A549 (cell line): Measurements from ENCODE around the gene FAM78B. TPM values are rescaled to one million over a fixed set of nuclear protein-coding genes. Genes with fewer than 3 reads are reported as not detected.

ENCODE experiments used
- ATAC-seq, 2 experiments: fragments of 200-7000 bp in 1 of 2; fragments of >200 bp in 1 of 2; cut with Nextera tagmentation in 1 of 2; cut with Tn5 transposase in 1 of 2; 3 replicates each; pipeline versions ENCODE4 v1.8.0 to v1.9.1; 2018 to 2020; ENCODE audit warnings: mild to moderate bottlenecking in 1 of 2, moderate library complexity in 1 of 2
- CTCF ChIA-PET: fragments of 300-600 bp; sonication (Branson Sonifier 250); formaldehyde crosslinking; extraction: SDS; loops from one replicate; lab custom pipeline; 2021; ENCODE audit warnings: antibody characterized with exemption, inconsistent platforms; lab: Yijun Ruan, JAX
- POLR2A ChIA-PET: fragments of 350-600 bp; formaldehyde crosslinking; extraction: SDS; loops from one replicate; lab custom pipeline; 2021; ENCODE audit warnings: antibody characterized with exemption, inconsistent platforms; lab: Yijun Ruan, JAX
- DNase-seq, 2 experiments: peaks; one replicate each; pipeline versions ENCODE4 v3.0.0 to v3.0.0-alpha.2; 2011 to 2016; ENCODE audit warnings: low read depth in 1 of 2, low spot score in 1 of 2
- FAIRE-seq: peaks from 2 replicates; lab custom pipeline; 2011; peaks lifted over from hg19 to GRCh38; lab: Jason Lieb, UNC
- H3K27ac ChIP-seq, 2 experiments: fragments of >200 bp; sonication (Bioruptor Twin); formaldehyde crosslinking; 3 replicates each; pipeline ENCODE4 v1.5.1; 2016 to 2017
- H3K4me1 ChIP-seq: fragments of >200 bp; sonication (Bioruptor Twin); formaldehyde crosslinking; 3 replicates; pipeline ENCODE4 v1.6.1; 2016
- H3K4me2 ChIP-seq: fragments of >200 bp; sonication (Bioruptor Twin); formaldehyde crosslinking; 3 replicates; pipeline ENCODE4 v1.6.1; 2016
- H3K4me3 ChIP-seq: fragments of >200 bp; sonication (Bioruptor Twin); formaldehyde crosslinking; 3 replicates; pipeline ENCODE4 v1.5.1; 2016
- H3K9me3 ChIP-seq: fragments of >200 bp; sonication (Bioruptor Twin); formaldehyde crosslinking; 3 replicates; pipeline ENCODE4 v1.6.1; 2016
- ATOH8 ChIP-seq: fragments of 250-450 bp; sonication (Bioruptor Pico); IDR thresholded peaks from 2 replicates; pipeline ENCODE4 v1.5.0; 2020; ENCODE audit warnings: low read depth, mild to moderate bottlenecking, moderate library complexity
- BHLHE40 ChIP-seq: IDR thresholded peaks from 2 replicates; pipeline ENCODE4 v1.6.1; 2012; ENCODE audit warnings: low read depth, low read length, inconsistent platforms
- CBX2 ChIP-seq: fragments of 200-600 bp; sonication (generic); IDR thresholded peaks from 2 replicates; pipeline ENCODE4 v1.6.1; 2016; ENCODE audit warnings: low read depth, mild to moderate bottlenecking, borderline replicate concordance
- CBX8 ChIP-seq: fragments of 200-600 bp; sonication (generic); IDR thresholded peaks from 2 replicates; pipeline ENCODE4 v1.6.1; 2016
- CTCF ChIP-seq: fragments of >200 bp; sonication (Bioruptor Twin); formaldehyde crosslinking; IDR thresholded peaks from 3 replicates; pipeline ENCODE4 v1.5.1; 2016
- EHF ChIP-seq: fragments of 250-450 bp; sonication (Bioruptor Pico); IDR thresholded peaks from 2 replicates; pipeline ENCODE4 v1.5.0; 2020; ENCODE audit warnings: mild to moderate bottlenecking
- EP300 ChIP-seq, 2 experiments: fragments of >200 bp; sonication (Bioruptor Twin); formaldehyde crosslinking; IDR thresholded peaks; 2 replicates in 1 of 2; 3 replicates in 1 of 2; pipeline ENCODE4 v1.6.1; 2016 to 2017
- FOSL2 ChIP-seq, 2 experiments: fragments of 450-650 bp in 1 of 2; fragments of >200 bp in 1 of 2; sonication (Bioruptor Twin) in 1 of 2; formaldehyde crosslinking; IDR thresholded peaks; 2 replicates each; pipeline versions ENCODE4 v1.5.0 to v1.6.1; 2016 to 2020; ENCODE audit warnings: mild to moderate bottlenecking in 1 of 2, moderate library complexity in 1 of 2
- HEYL ChIP-seq: fragments of 250-450 bp; sonication (Bioruptor Pico); IDR thresholded peaks from 2 replicates; pipeline ENCODE4 v1.8.0; 2021; ENCODE audit warnings: mild to moderate bottlenecking, moderate library complexity
- HOXB5 ChIP-seq: fragments of 250-450 bp; sonication (Bioruptor Pico); IDR thresholded peaks from 2 replicates; pipeline ENCODE4 v1.5.0; 2020; ENCODE audit warnings: mild to moderate bottlenecking, moderate library complexity
- KDM1A ChIP-seq: fragments of 200-600 bp; sonication (generic); IDR thresholded peaks from 2 replicates; pipeline ENCODE4 v1.6.1; 2016; ENCODE audit warnings: low read depth, mild to moderate bottlenecking
- KDM5A ChIP-seq: fragments of 200-600 bp; sonication (generic); IDR thresholded peaks from 2 replicates; pipeline ENCODE4 v1.6.1; 2016; ENCODE audit warnings: antibody characterized with exemption, mild to moderate bottlenecking
- MAX ChIP-seq: IDR thresholded peaks from 2 replicates; pipeline ENCODE4 v1.6.1; 2012
- MYC ChIP-seq: IDR thresholded peaks from 2 replicates; pipeline ENCODE4 v1.6.1; 2012; ENCODE audit warnings: mild to moderate bottlenecking, inconsistent platforms, low read length, improper control_type of control experiment, borderline replicate concordance
- PHF8 ChIP-seq: fragments of 200-600 bp; sonication (generic); IDR thresholded peaks from 2 replicates; pipeline ENCODE4 v1.6.1; 2016; ENCODE audit warnings: low read depth, mild to moderate bottlenecking, antibody characterized with exemption, moderate library complexity, borderline replicate concordance
- POLR2AphosphoS2 ChIP-seq: conservative IDR thresholded peaks from 2 replicates; pipeline ENCODE4 v1.6.1; 2012; ENCODE audit warnings: low read length, improper control_type of control experiment, inconsistent platforms
- RARB ChIP-seq: fragments of 250-450 bp; sonication (Bioruptor Pico); IDR thresholded peaks from 2 replicates; pipeline ENCODE4 v1.8.0; 2021; ENCODE audit warnings: mild to moderate bottlenecking, moderate library complexity
- RCOR1 ChIP-seq: fragments of 150-350 bp; IDR thresholded peaks from 2 replicates; pipeline ENCODE4 v1.6.1; 2014; ENCODE audit warnings: antibody characterized with exemption, low read length, low read depth
- RFX5 ChIP-seq: fragments of 450-650 bp; IDR thresholded peaks from 2 replicates; pipeline ENCODE4 v1.7.1; 2014; ENCODE audit warnings: antibody characterized with exemption, mild to moderate bottlenecking, moderate library complexity
- ZNF302 ChIP-seq: fragments of 250-450 bp; sonication (Bioruptor Pico); IDR thresholded peaks from 2 replicates; pipeline ENCODE4 v1.9.0; 2021; ENCODE audit warnings: inconsistent platforms, mild to moderate bottlenecking, moderate library complexity
- ZSCAN20 ChIP-seq: fragments of 250-450 bp; sonication (Bioruptor Pico); IDR thresholded peaks from 2 replicates; pipeline ENCODE4 v1.8.0; 2022; ENCODE audit warnings: mild to moderate bottlenecking, moderate library complexity
- WGBS: methylation state at CpG from one replicate; pipeline ENCODE4 v1.1.6; 2017; ENCODE audit errors: missing lambda C conversion rate; 5-methylcytosine and 5-hydroxymethylcytosine counted together
- polyA plus RNA-seq, 4 experiments: library from polyadenylated mRNA; depleted of rRNA in 3 of 4; stranded (reverse); fragments of >200 nt; fragmentation: RNase III in 1 of 4; extraction: RNeasy Plus Mini Kit Qiagen cat#74134 plus additional on column Dnase treatment in 1 of 4; gene quantifications; 2 replicates in 3 of 4; 3 replicates in 1 of 4; pipeline ENCODE4 v1.2.3, GENCODE V29; 2011 to 2017
- TF ChIP-seq, protein P1 (sequence below): fragments of 250-450 bp; sonication (Bioruptor Pico); IDR thresholded peaks from 2 replicates; pipeline ENCODE4 v1.5.0; 2021; ENCODE audit warnings: mild to moderate bottlenecking, moderate library complexity, borderline replicate concordance
- TF ChIP-seq, protein P2 (sequence below): fragments of 150-350 bp; IDR thresholded peaks from 2 replicates; pipeline ENCODE4 v1.6.1; 2014; ENCODE audit warnings: low read depth, mild to moderate bottlenecking, low read length
- TF ChIP-seq, protein P3 (sequence below): fragments of >200 bp; sonication (Bioruptor Twin); formaldehyde crosslinking; IDR thresholded peaks from 2 replicates; pipeline ENCODE4 v1.6.1; 2016

Gene FAM78B
- polyA plus RNA-seq, 2 of the 4 experiments (the other 2 are of a cell fraction), result 0.13 to 0.34 TPM

GRCh38 chr1:166116026-166116425, 50.8 kb downstream of the FAM78B start:
- no peak overlapping the region for H3K27ac ChIP-seq
- DNase-seq (no peak), ATAC-seq (no peak), FAIRE-seq (no peak)
- ChIA-PET POLR2A (no interaction called here), CTCF (no interaction called here)
- H3K4me1 ChIP-seq, result no peaks in the 10 kb centered on the region
- TF ChIP-seq ZSCAN20 (CRISPR knock-in tag) (no peak), PHF8 (no peak), MYC (no peak), HEYL (CRISPR knock-in tag) (no peak), KDM5A (no peak), CBX8 (no peak), EP300 (IDR thresholded peaks at IDR 0.05) (no peak), ZNF302 (CRISPR knock-in tag) (no peak), POLR2AphosphoS2 (no peak), HOXB5 (CRISPR knock-in tag) (no peak), ATOH8 (no peak), RARB (CRISPR knock-in tag) (no peak), RFX5 (no peak), CTCF (no peak)
- TF ChIP-seq, protein P1, sequence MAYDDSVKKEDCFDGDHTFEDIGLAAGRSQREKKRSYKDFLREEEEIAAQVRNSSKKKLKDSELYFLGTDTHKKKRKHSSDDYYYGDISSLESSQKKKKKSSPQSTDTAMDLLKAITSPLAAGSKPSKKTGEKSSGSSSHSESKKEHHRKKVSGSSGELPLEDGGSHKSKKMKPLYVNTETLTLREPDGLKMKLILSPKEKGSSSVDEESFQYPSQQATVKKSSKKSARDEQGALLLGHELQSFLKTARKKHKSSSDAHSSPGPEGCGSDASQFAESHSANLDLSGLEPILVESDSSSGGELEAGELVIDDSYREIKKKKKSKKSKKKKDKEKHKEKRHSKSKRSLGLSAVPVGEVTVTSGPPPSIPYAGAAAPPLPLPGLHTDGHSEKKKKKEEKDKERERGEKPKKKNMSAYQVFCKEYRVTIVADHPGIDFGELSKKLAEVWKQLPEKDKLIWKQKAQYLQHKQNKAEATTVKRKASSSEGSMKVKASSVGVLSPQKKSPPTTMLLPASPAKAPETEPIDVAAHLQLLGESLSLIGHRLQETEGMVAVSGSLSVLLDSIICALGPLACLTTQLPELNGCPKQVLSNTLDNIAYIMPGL (CRISPR knock-in tag), result no peak
- no peak overlapping the region for H3K4me3 ChIP-seq
- H3K9me3 ChIP-seq, result no peaks in the 10 kb centered on the region
- WGBS, result 67% methylated on average over 1 of the region's 1 CpG
- H3K4me2 ChIP-seq, result no peak overlapping the region

- ChIA-PET CTCF (no interaction called here), POLR2A (no interaction called here)
- TF ChIP-seq MYC (no peak), CTCF (no peak), FOSL2 (IDR thresholded peaks at IDR 0.05) (no peak), FOSL2 (CRISPR knock-in tag; IDR thresholded peaks at IDR 0.05) (no peak), BHLHE40 (no peak), EHF (no peak), KDM1A (no peak), CBX2 (no peak), CBX8 (no peak), MAX (no peak), RCOR1 (no peak)
- TF ChIP-seq, protein P2, sequence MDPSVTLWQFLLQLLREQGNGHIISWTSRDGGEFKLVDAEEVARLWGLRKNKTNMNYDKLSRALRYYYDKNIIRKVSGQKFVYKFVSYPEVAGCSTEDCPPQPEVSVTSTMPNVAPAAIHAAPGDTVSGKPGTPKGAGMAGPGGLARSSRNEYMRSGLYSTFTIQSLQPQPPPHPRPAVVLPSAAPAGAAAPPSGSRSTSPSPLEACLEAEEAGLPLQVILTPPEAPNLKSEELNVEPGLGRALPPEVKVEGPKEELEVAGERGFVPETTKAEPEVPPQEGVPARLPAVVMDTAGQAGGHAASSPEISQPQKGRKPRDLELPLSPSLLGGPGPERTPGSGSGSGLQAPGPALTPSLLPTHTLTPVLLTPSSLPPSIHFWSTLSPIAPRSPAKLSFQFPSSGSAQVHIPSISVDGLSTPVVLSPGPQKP, result no peak
- TF ChIP-seq, protein P3, sequence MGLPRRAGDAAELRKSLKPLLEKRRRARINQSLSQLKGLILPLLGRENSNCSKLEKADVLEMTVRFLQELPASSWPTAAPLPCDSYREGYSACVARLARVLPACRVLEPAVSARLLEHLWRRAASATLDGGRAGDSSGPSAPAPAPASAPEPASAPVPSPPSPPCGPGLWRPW, result no peak
- DNase-seq (no peak), FAIRE-seq (no peak), ATAC-seq (no peak)
- no peaks in the 10 kb centered on the region for H3K9me3 ChIP-seq
- H3K4me1 ChIP-seq, result no peaks in the 10 kb centered on the region
- no peak overlapping the region for H3K27ac ChIP-seq
- 0% methylated on average over 1 of the region's 1 CpG for WGBS
- H3K4me3 ChIP-seq, result no peak overlapping the region
- H3K4me2 ChIP-seq, result no peak overlapping the region
These were observed 52.4 kb downstream of the FAM78B start for GRCh38 chr1:166114419-166114818.
